Measurements from ENCODE around the gene MORN5. TPM values are rescaled to one million over a fixed set of nuclear protein-coding genes. Genes with fewer than 3 reads are reported as not detected.

The MORN5 gene
- total and polyA plus RNA-seq, 2 experiments from 2014 or later, result not detected

GRCh38 chr9:122202111-122202510, 42.4 kb downstream of the MORN5 start (continued):
- TF ChIP-seq, protein P1, sequence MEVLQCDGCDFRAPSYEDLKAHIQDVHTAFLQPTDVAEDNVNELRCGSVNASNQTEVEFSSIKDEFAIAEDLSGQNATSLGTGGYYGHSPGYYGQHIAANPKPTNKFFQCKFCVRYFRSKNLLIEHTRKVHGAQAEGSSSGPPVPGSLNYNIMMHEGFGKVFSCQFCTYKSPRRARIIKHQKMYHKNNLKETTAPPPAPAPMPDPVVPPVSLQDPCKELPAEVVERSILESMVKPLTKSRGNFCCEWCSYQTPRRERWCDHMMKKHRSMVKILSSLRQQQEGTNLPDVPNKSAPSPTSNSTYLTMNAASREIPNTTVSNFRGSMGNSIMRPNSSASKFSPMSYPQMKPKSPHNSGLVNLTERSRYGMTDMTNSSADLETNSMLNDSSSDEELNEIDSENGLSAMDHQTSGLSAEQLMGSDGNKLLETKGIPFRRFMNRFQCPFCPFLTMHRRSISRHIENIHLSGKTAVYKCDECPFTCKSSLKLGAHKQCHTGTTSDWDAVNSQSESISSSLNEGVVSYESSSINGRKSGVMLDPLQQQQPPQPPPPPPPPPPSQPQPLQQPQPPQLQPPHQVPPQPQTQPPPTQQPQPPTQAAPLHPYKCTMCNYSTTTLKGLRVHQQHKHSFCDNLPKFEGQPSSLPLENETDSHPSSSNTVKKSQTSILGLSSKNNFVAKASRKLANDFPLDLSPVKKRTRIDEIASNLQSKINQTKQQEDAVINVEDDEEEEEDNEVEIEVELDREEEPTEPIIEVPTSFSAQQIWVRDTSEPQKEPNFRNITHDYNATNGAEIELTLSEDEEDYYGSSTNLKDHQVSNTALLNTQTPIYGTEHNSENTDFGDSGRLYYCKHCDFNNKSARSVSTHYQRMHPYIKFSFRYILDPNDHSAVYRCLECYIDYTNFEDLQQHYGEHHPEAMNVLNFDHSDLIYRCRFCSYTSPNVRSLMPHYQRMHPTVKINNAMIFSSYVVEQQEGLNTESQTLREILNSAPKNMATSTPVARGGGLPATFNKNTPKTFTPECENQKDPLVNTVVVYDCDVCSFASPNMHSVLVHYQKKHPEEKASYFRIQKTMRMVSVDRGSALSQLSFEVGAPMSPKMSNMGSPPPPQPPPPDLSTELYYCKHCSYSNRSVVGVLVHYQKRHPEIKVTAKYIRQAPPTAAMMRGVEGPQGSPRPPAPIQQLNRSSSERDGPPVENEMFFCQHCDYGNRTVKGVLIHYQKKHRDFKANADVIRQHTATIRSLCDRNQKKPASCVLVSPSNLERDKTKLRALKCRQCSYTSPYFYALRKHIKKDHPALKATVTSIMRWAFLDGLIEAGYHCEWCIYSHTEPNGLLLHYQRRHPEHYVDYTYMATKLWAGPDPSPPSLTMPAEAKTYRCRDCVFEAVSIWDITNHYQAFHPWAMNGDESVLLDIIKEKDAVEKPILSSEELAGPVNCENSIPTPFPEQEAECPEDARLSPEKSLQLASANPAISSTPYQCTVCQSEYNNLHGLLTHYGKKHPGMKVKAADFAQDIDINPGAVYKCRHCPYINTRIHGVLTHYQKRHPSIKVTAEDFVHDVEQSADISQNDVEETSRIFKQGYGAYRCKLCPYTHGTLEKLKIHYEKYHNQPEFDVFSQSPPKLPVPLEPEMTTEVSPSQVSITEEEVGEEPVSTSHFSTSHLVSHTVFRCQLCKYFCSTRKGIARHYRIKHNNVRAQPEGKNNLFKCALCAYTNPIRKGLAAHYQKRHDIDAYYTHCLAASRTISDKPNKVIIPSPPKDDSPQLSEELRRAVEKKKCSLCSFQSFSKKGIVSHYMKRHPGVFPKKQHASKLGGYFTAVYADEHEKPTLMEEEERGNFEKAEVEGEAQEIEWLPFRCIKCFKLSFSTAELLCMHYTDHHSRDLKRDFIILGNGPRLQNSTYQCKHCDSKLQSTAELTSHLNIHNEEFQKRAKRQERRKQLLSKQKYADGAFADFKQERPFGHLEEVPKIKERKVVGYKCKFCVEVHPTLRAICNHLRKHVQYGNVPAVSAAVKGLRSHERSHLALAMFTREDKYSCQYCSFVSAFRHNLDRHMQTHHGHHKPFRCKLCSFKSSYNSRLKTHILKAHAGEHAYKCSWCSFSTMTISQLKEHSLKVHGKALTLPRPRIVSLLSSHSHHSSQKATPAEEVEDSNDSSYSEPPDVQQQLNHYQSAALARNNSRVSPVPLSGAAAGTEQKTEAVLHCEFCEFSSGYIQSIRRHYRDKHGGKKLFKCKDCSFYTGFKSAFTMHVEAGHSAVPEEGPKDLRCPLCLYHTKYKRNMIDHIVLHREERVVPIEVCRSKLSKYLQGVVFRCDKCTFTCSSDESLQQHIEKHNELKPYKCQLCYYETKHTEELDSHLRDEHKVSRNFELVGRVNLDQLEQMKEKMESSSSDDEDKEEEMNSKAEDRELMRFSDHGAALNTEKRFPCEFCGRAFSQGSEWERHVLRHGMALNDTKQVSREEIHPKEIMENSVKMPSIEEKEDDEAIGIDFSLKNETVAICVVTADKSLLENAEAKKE (CRISPR knock-in tag; IDR thresholded peaks at IDR 0.05), result no peak

GRCh38 chr9:122204055-122204454, 44.3 kb downstream of the MORN5 start:
- no peak overlapping the region for H3K4me3 ChIP-seq
- no peak for ATAC-seq
- peak overlapping the region; percentile 24; the same call in 1 of the 2 replicates for H3K27ac ChIP-seq (ENCODE audit: low read depth)
- no peaks in the 10 kb centered on the region; the same call in 2 of the 3 replicates for H3K36me3 Mint-ChIP-seq (ENCODE audit: low read depth)
- 0 out of 3 replicates have a peak overlapping the region, but pooled peaks have one; percentile 8 for H3K4me3 Mint-ChIP-seq
- peaks cover 17% of the 10 kb centered on the region for H3K4me1 Mint-ChIP-seq
- no peak overlapping the region for H3K27ac Mint-ChIP-seq
- no peaks in the 10 kb centered on the region for H3K36me3 ChIP-seq (ENCODE audit: insufficient read depth)
- H3F3A ChIP-seq (replicated peaks; ENCODE audit: low read depth), result no peaks in the 10 kb centered on the region
- H2AFZ ChIP-seq, result 0 out of 2 replicates have a peak overlapping the region, but pooled peaks have one; percentile 1
- H3K27me3 ChIP-seq (ENCODE audit: insufficient read depth), result no peaks in the 10 kb centered on the region
- no peaks in the 10 kb centered on the region for H3K9me3 Mint-ChIP-seq
- no peaks in the 10 kb centered on the region for H3K79me2 ChIP-seq (replicated peaks; ENCODE audit: insufficient read depth)
- H3K4me2 ChIP-seq, result peak overlapping the region; percentile 46
- peaks cover 13% of the 10 kb centered on the region for H3K4me1 ChIP-seq (ENCODE audit: insufficient read depth)
- H4K20me1 ChIP-seq (replicated peaks; ENCODE audit: insufficient read depth), result no peaks in the 10 kb centered on the region
- H3K27me3 Mint-ChIP-seq (ENCODE audit: insufficient read depth, low read depth, poor library complexity), result peaks cover 4% of the 10 kb centered on the region
- no peak for DNase-seq (ENCODE audit: low spot score)
- H3K9me2 ChIP-seq (ENCODE audit: insufficient read depth), result 0 out of 2 replicates have a peak, but pooled peaks cover 5% of the 10 kb centered on the region
- TF ChIP-seq, protein P1 (CRISPR knock-in tag; IDR thresholded peaks at IDR 0.05), result no peak
- TF ChIP-seq, protein P2, sequence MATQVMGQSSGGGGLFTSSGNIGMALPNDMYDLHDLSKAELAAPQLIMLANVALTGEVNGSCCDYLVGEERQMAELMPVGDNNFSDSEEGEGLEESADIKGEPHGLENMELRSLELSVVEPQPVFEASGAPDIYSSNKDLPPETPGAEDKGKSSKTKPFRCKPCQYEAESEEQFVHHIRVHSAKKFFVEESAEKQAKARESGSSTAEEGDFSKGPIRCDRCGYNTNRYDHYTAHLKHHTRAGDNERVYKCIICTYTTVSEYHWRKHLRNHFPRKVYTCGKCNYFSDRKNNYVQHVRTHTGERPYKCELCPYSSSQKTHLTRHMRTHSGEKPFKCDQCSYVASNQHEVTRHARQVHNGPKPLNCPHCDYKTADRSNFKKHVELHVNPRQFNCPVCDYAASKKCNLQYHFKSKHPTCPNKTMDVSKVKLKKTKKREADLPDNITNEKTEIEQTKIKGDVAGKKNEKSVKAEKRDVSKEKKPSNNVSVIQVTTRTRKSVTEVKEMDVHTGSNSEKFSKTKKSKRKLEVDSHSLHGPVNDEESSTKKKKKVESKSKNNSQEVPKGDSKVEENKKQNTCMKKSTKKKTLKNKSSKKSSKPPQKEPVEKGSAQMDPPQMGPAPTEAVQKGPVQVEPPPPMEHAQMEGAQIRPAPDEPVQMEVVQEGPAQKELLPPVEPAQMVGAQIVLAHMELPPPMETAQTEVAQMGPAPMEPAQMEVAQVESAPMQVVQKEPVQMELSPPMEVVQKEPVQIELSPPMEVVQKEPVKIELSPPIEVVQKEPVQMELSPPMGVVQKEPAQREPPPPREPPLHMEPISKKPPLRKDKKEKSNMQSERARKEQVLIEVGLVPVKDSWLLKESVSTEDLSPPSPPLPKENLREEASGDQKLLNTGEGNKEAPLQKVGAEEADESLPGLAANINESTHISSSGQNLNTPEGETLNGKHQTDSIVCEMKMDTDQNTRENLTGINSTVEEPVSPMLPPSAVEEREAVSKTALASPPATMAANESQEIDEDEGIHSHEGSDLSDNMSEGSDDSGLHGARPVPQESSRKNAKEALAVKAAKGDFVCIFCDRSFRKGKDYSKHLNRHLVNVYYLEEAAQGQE (IDR thresholded peaks at IDR 0.05; ENCODE audit: unreplicated experiment), result no peak
- TF ChIP-seq ZNF114 (CRISPR knock-in tag; IDR thresholded peaks at IDR 0.05) (no peak), JUNB (IDR thresholded peaks at IDR 0.05; ENCODE audit: unreplicated experiment) (no peak), EZH2 (IDR thresholded peaks at IDR 0.05; ENCODE audit: low read depth, unreplicated experiment) (no peak), POLR2AphosphoS5 (IDR thresholded peaks at IDR 0.05; ENCODE audit: low read depth) (no peak)
